ENCODE data around the gene HCN4.

DNA sequence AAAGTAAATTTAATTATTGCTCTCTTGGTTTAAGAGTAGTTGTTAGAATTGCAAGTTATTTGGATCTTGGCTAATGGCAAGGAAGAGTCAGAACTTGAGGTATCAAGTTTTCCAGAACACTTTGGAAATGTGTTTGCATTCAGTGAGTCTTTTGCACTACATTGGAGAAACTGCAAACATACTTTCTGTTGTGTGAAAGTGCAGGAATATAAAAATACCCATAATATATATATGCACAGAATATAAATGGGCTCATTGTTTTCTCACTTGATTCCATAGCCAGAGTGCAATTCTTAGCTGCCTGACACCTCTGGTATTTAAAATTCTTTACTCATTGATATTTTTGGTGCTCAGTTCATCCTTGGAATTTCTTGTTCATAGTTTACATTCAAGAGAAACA, 92.9 kb downstream of the HCN4 start:
- no peak for TF ChIP-seq POLR2A (IDR thresholded peaks at IDR 0.05)
- TF ChIP-seq, protein P1, sequence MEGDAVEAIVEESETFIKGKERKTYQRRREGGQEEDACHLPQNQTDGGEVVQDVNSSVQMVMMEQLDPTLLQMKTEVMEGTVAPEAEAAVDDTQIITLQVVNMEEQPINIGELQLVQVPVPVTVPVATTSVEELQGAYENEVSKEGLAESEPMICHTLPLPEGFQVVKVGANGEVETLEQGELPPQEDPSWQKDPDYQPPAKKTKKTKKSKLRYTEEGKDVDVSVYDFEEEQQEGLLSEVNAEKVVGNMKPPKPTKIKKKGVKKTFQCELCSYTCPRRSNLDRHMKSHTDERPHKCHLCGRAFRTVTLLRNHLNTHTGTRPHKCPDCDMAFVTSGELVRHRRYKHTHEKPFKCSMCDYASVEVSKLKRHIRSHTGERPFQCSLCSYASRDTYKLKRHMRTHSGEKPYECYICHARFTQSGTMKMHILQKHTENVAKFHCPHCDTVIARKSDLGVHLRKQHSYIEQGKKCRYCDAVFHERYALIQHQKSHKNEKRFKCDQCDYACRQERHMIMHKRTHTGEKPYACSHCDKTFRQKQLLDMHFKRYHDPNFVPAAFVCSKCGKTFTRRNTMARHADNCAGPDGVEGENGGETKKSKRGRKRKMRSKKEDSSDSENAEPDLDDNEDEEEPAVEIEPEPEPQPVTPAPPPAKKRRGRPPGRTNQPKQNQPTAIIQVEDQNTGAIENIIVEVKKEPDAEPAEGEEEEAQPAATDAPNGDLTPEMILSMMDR (IDR thresholded peaks at IDR 0.05): no peak

All from esophagus squamous epithelium (tissue), 4 donors.